ENCODE results near the gene STK39. TPM values are rescaled to one million over a fixed set of nuclear protein-coding genes. Genes with fewer than 3 reads are reported as not detected.

STK39 gene
- total and polyA plus RNA-seq, 11 donors, result 13.1 to 40.1 (median 21.5) TPM

DNA sequence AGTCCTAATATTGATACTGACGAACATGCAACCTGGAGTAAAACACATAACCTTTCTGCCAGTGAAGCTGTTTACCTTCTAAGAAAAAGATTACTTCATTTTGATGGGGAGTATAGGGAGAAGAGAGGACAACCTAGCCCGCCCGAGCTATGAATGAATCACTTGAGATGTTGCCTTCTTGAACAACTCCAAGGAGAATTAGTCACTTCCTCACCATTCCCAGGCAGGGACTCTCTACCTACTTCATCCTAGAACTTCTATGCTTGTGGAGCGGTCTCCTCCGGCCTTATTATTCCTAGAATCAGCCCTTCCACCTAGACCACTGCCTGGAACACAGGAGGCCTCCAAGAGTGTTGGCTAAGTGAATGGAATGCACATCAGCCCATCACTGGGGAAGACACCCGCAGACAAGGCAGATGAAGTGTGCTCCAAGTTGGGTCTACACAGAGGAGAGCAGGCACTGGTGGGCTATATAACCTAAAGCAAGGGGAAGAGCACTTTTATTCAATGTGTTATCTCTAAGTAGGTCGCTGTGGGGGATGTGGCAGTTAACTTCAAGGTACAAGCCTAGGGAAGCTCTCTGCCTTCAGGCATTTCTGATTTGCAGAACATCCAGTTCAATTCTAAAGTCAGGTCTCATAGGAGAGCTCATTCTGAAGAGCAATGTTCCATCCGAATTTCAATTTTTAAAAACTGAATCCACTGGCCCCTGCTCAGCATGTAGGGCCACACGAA is 57.4 kb downstream of the STK39 start:
- peaks cover 0 to 85% (median 39%) of the 10 kb centered on the region in 12 donors for H3K4me1 ChIP-seq
- WGBS, 4 donors, result 85 to 93% (median 88%) methylated on average over 9 of the region's 9 CpGs
- no peak overlapping the region for H3K4me3 ChIP-seq

DNA sequence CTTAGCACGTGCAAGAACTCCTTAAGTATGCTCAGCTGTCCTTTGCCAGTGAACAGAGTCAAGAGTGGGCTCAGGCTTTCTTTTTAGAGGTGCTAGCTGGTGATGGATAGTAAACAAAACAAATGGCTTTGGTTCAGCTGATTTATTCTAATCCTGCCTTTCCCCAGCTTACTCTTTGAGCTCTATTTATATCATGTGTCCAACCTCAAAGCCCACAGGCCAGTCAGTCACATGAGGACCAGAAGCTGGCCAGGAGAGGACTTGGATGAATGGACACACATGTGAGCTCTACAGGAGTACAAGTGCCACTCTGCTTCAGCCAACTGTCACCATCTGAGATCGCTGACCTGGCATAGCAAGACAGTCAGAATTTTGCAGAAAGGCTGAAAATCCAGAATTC is 59.4 kb downstream of the STK39 start:
- intact Hi-C loops (cut with DNase I), result no loop called here
- 37 to 68% (median 54%) methylated on average over 2 of the region's 2 CpGs for WGBS, 4 donors
- DNase-seq (peak in 3 of 5 donors; percentile 36 to 77 (median 46)), ATAC-seq (peak; percentile 52 to 90 (median 70))
- H3K36me3 ChIP-seq, result no peaks in the 10 kb centered on the region
- H3K27ac ChIP-seq, result peak overlapping the region in 1 of 12 donors; percentile 17
- H3K4me3 ChIP-seq, result no peak overlapping the region
- no peak for TF ChIP-seq CTCF (IDR thresholded peaks at IDR 0.05)
- no peak for TF ChIP-seq POLR2A (IDR thresholded peaks at IDR 0.05)
- H3K4me1 ChIP-seq, result peaks cover 2 to 95% (median 45%) of the 10 kb centered on the region in 12 donors
- no peaks in the 10 kb centered on the region for H3K9me3 ChIP-seq
- H3K27me3 ChIP-seq, result no peaks in the 10 kb centered on the region

More for the DNA sequence above, 57.4 kb downstream of the STK39 start:
- H3K9me3 ChIP-seq, result no peaks in the 10 kb centered on the region
- H3K36me3 ChIP-seq, result no peaks in the 10 kb centered on the region
- intact Hi-C loops (cut with DNase I), result loop anchor here in 1 of 10 donors (10.0 kb wide), 1 partner anchor 45 kb away; no protein-coding TSS in a partner anchor
- no peaks in the 10 kb centered on the region for H3K27me3 ChIP-seq
- no peak for TF ChIP-seq CTCF (IDR thresholded peaks at IDR 0.05)
- no peak for TF ChIP-seq POLR2A (IDR thresholded peaks at IDR 0.05)
- ATAC-seq, result no peak
- no peak overlapping the region for H3K27ac ChIP-seq
- no peak for DNase-seq

DNA sequence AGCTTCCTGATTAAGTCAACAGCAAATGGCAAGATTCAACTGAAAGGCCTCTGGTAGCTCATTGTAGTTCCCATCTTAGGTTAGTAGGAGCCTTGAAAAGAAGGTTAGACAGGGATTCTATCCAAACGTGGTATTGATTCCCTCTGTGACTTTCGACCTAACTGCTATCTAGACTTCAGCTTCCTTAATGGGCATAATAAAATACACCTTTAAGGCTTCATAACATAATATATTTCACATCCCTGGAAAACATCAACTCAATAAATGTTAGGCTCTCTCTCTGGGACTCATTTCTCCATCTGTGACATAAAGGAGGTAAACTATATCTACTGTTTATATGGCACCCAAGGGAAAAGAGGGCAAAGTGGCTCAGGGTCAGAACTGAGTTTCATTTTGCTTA is 60.9 kb downstream of the STK39 start:
- intact Hi-C loops (cut with DNase I), result no loop called here
- DNase-seq, result no peak
- TF ChIP-seq POLR2A (IDR thresholded peaks at IDR 0.05) (no peak), CTCF (IDR thresholded peaks at IDR 0.05) (no peak)
- Histone ChIP-seq H3K9me3 (no peaks in the 10 kb centered on the region), H3K36me3 (peaks cover 0 to 4% (median 0%) of the 10 kb centered on the region in 9 donors), H3K4me1 (peaks cover 0 to 82% (median 37%) of the 10 kb centered on the region in 12 donors), H3K4me3 (no peak overlapping the region), H3K27me3 (no peaks in the 10 kb centered on the region), H3K27ac (peak overlapping the region in 2 of 12 donors; percentile 15 to 59)
- ATAC-seq, result no peak
- 71 to 81% (median 73%) methylated on average over 2 of the region's 2 CpGs for WGBS, 4 donors

GRCh38 chr2:168185583-168186274 is 61.7 kb downstream of the STK39 start:
- TF ChIP-seq CTCF (IDR thresholded peaks at IDR 0.05), result no peak
- TF ChIP-seq POLR2A (IDR thresholded peaks at IDR 0.05), result no peak
- Histone ChIP-seq H3K9me3 (no peaks in the 10 kb centered on the region), H3K4me1 (peaks cover 0 to 76% (median 36%) of the 10 kb centered on the region in 12 donors), H3K27ac (peak overlapping the region in 1 of 12 donors; percentile 59), H3K27me3 (no peaks in the 10 kb centered on the region), H3K36me3 (peaks cover 0 to 12% (median 0%) of the 10 kb centered on the region in 9 donors), H3K4me3 (no peak overlapping the region)
- intact Hi-C loops (cut with DNase I), result no loop called here
- ATAC-seq (no peak), DNase-seq (no peak)

All from heart left ventricle (tissue), 16 donors.